Endothelial cell of umbilical vein (primary cell): ENCODE results near the gene STMN3. TPM values are rescaled to one million over a fixed set of nuclear protein-coding genes. Genes with fewer than 3 reads are reported as not detected.

Experiments used
- BruUV-seq: library from RNA; stranded (reverse); fragments of 400-500 nt; replicated peaks from 2 replicates; lab custom pipeline; 2021; lab: Mats Ljungman, UMichigan
- CTCF ChIA-PET: fragments of 300-600, 350-600 bp; sonication (Branson Sonifier 250); formaldehyde crosslinking; loops from one replicate; lab custom pipeline; 2021; ENCODE audit warnings: antibody characterized with exemption, inconsistent platforms; lab: Charles Lee
- POLR2A ChIA-PET: fragments of 300-600, 350-600 bp; sonication (Branson Sonifier 250); formaldehyde crosslinking; loops from one replicate; lab custom pipeline; 2021; ENCODE audit warnings: antibody characterized with exemption, inconsistent platforms; lab: Charles Lee
- DNase-seq: peaks from one replicate; pipeline ENCODE4 v3.0.0-alpha.2; 2011; ENCODE audit warnings: low read depth, low spot score
- FAIRE-seq: peaks from 2 replicates; lab custom pipeline; 2011; peaks lifted over from hg19 to GRCh38; lab: Jason Lieb, UNC
- H2AFZ ChIP-seq: 2 replicates; pipeline ENCODE4 v1.6.0; 2012; ENCODE audit warnings: low read depth, low read length, control low read depth, inconsistent platforms
- H3K27ac ChIP-seq: 2 replicates; pipeline ENCODE4 v1.5.1; 2011; ENCODE audit warnings: low read depth, mild to moderate bottlenecking, control low read depth, low read length, moderate library complexity; ENCODE audit not compliant: insufficient read depth
- H3K27me3 ChIP-seq, 2 experiments: 2 replicates each; pipeline versions ENCODE4 v1.6.0 to v1.6.1; 2011; ENCODE audit warnings: low read length in 2 of 2, mixed read lengths in 1 of 2; ENCODE audit not compliant: control insufficient read depth in 2 of 2, insufficient read depth in 2 of 2
- H3K36me3 ChIP-seq, 2 experiments: 2 replicates in 1 of 2; 3 replicates in 1 of 2; pipeline ENCODE4 v1.5.1; 2011; ENCODE audit warnings: low read length in 2 of 2, mild to moderate bottlenecking in 1 of 2, moderate library complexity in 1 of 2; ENCODE audit not compliant: control insufficient read depth in 2 of 2, insufficient read depth in 2 of 2; ENCODE audit errors: extremely low read depth in 1 of 2
- H3K4me1 ChIP-seq: 3 replicates; pipeline ENCODE4 v1.5.1; 2011; ENCODE audit warnings: mild to moderate bottlenecking, low read length; ENCODE audit not compliant: control insufficient read depth, insufficient read depth; ENCODE audit errors: extremely low read depth
- H3K4me2 ChIP-seq: 2 replicates; pipeline ENCODE4 v1.6.1; 2011; ENCODE audit warnings: low read length, control low read depth, mixed read lengths; ENCODE audit not compliant: insufficient read depth
- H3K4me3 ChIP-seq, 3 experiments: fragments of 200-600 bp in 1 of 3; sonication (generic), shearing (Covaris generic) in 1 of 3; replicated peaks in 1 of 3; 2 replicates each; pipeline ENCODE4 v1.5.1; 2011 to 2016; ENCODE audit warnings: control low read depth in 3 of 3, low read length in 3 of 3, mild to moderate bottlenecking in 2 of 3, inconsistent platforms in 1 of 3, low read depth in 1 of 3, moderate library complexity in 1 of 3; ENCODE audit not compliant: insufficient read depth in 1 of 3
- H3K79me2 ChIP-seq: 2 replicates; pipeline ENCODE4 v1.6.0; 2012; ENCODE audit warnings: low read length, inconsistent platforms; ENCODE audit not compliant: control insufficient read depth, insufficient read depth
- H3K9ac ChIP-seq: replicated peaks from 2 replicates; pipeline ENCODE3; 2011; ENCODE audit warnings: low read length, control low read depth; ENCODE audit not compliant: insufficient read depth; ENCODE audit errors: extremely low read depth
- H3K9me1 ChIP-seq: replicated peaks from 3 replicates; pipeline ENCODE4 v1.6.0; 2011; ENCODE audit warnings: mild to moderate bottlenecking, low read length; ENCODE audit not compliant: control insufficient read depth, insufficient read depth; ENCODE audit errors: extremely low read depth
- H3K9me3 ChIP-seq: replicated peaks from 2 replicates; pipeline ENCODE4 v1.5.1; 2012; ENCODE audit warnings: low read length, inconsistent platforms; ENCODE audit not compliant: control insufficient read depth, insufficient read depth
- H4K20me1 ChIP-seq: replicated peaks from 2 replicates; pipeline ENCODE3; 2011; ENCODE audit warnings: mild to moderate bottlenecking, low read length; ENCODE audit not compliant: control insufficient read depth, insufficient read depth; ENCODE audit errors: extremely low read depth
- EZH2 ChIP-seq: IDR thresholded peaks from 2 replicates; pipeline ENCODE4 v1.6.1; 2012; ENCODE audit warnings: borderline replicate concordance, low read depth, mild to moderate bottlenecking, moderate library complexity, low read length, inconsistent platforms; ENCODE audit not compliant: severe bottlenecking
- FOS ChIP-seq: IDR thresholded peaks from 2 replicates; pipeline ENCODE4 v1.6.1; 2011; ENCODE audit warnings: mild to moderate bottlenecking, low read length, moderate library complexity, borderline replicate concordance; ENCODE audit not compliant: insufficient read depth
- JUN ChIP-seq: IDR thresholded peaks from 2 replicates; pipeline ENCODE4 v1.6.1; 2011; ENCODE audit warnings: borderline replicate concordance, low read depth; ENCODE audit not compliant: insufficient read length, insufficient read depth
- MAX ChIP-seq: IDR thresholded peaks from 2 replicates; pipeline ENCODE4 v1.6.1; 2011; ENCODE audit not compliant: insufficient read depth, insufficient read length
- POLR2AphosphoS5 ChIP-seq: IDR thresholded peaks from 2 replicates; pipeline ENCODE4 v1.6.1; 2012; ENCODE audit warnings: low read depth, mild to moderate bottlenecking, control low read depth, low read length, moderate library complexity; ENCODE audit not compliant: insufficient read depth
- dilution Hi-C: fragments of 300-500 bp; cut with MboI; formaldehyde crosslinking; loops from one replicate; pipeline ENCODE4 v1.15.0; 2019; ENCODE audit warnings: low sequenced_read_pairs; ENCODE audit not compliant: extremely low pct_ligation_motif_present
- intact Hi-C: fragments of 100-400 bp; cut with micrococcal nuclease; formaldehyde crosslinking; loops from one replicate; pipeline ENCODE4 v1.10.0; 2022
- polyA plus RNA-seq, 4 experiments: library from polyadenylated mRNA; depleted of rRNA in 3 of 4; stranded (reverse) in 3 of 4; unstranded in 1 of 4; fragments of >200 nt; gene quantifications; 2 replicates each; pipeline versions ENCODE4 v1.2.1 to v1.2.3, GENCODE V29; 2011 to 2012; ENCODE audit warnings: missing spikeins in 1 of 4
- total RNA-seq: library from RNA; stranded (reverse); gene quantifications from 2 replicates; pipeline ENCODE4 v1.2.3, GENCODE V29; 2021

STMN3 gene
- total and polyA plus RNA-seq, 2 donors (not counting 3 experiments of a cell fraction or from before 2014, with no cell fraction given), result 1.7 to 4.7 TPM

DNA sequence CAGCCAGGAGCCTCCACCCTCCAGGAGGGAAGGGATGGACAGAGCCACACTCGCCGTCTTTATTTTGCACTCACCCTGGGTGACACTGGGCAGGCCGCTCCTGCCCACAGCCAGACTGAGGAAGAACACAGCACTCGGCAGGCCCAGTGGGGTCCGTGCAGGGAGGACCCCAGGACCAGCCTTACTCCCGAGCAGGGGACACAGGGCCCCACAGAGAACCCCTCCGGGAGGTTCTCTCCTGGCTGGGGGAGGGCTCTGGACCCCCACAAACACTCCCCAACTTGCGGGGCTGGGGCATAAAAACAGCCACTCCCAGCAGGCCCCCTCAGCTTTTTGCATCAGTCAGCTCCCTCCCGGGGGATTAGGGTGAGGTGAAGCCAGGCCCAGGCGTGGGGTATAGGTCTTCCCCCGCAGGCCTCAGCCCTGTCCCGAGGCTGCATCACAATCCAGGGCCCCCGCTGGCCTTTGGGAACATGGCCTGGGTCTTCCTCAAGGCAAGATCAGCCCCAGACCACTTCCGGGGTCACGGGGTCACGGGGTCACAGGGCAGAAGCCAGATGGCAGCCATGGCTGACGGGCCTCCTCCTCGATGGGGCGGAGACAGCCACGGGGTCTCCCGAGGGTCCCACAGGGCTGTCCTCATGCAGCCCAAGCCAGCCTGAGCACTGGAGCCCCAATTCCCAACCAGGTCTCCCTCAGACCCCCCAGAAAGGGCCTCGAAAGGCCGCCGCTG, 46.4 kb upstream of the STMN3 start:
- peaks cover 35% of the 10 kb centered on the region for H3K4me1 ChIP-seq
- peak; percentile 28 for FAIRE-seq
- dilution Hi-C loops, result no loop called here
- no peaks in the 10 kb centered on the region for H3K9me1 ChIP-seq
- peak overlapping the region; percentile 91 for H3K27ac ChIP-seq
- H3K4me3 ChIP-seq, result no peak overlapping the region
- H3K9ac ChIP-seq, result peak overlapping the region; percentile 38
- peaks cover 0 to 2% of the 10 kb centered on the region in 2 experiments for H3K36me3 ChIP-seq
- ChIA-PET POLR2A (interaction anchor here (1.0 to 1.5 kb wide), 2 partner anchors 8 to 33 kb away, joined by 3 to 8 read pairs; partner anchors contain the start of genes ARFRP1 and ZGPAT), CTCF (interaction anchor here (1.0 to 3.0 kb wide), 6 partner anchors 8 to 62 kb away, joined by 3 to 19 read pairs (median 4); partner anchors contain the start of genes ARFRP1 and ZGPAT)
- no peak for DNase-seq
- TF ChIP-seq JUN, result no peak
- no peak for TF ChIP-seq EZH2
- peak; percentile 17 for TF ChIP-seq POLR2AphosphoS5
- TF ChIP-seq FOS, result no peak
- TF ChIP-seq MAX, result no peak
- H4K20me1 ChIP-seq, result no peaks in the 10 kb centered on the region
- H3K79me2 ChIP-seq, result no peaks in the 10 kb centered on the region
- H3K27me3 ChIP-seq, result no peaks in the 10 kb centered on the region
- no peaks in the 10 kb centered on the region for H3K9me3 ChIP-seq
- no peak overlapping the region for H3K4me2 ChIP-seq
- TSS peak; percentile 33 for BruUV-seq
- intact Hi-C loops, result loop anchor here (1.0 to 5.0 kb wide), 3 partner anchors 12 to 41 kb away; partner anchors contain the start of genes LIME1, RTEL1 and SLC2A4RG
- no peak overlapping the region for H2AFZ ChIP-seq
